ENCODE data around the gene PSEN2. TPM values are rescaled to one million over a fixed set of nuclear protein-coding genes. Genes with fewer than 3 reads are reported as not detected.
"Not testable (repeated sequence)": the region's sequence is repeated elsewhere in the genome, so short reads cannot be mapped to it uniquely, and the experiment has no call there.

Gene PSEN2
- total RNA-seq, 3 donors from 2014 or later, result 3.6 to 4.9 (median 4.9) TPM

DNA sequence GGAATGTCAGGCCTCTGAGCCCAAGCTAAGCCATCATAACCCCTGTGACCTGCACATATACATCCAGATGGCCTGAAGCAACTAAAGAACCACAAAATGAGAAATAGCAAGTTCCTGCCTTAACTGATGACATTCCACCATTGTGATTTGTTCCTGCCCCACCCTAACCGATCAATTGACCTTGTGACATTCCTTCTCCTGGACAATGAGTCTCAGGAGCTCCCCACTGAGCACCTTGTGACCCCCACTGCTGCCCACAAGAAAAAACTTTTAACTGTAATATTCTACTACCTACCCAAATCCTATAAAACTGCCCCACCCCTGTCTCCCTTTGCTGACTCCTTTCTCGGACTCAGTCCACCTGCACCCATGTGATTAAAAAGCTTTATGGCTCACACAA, 32.5 kb upstream of the PSEN2 start:
- H3K4me1 Mint-ChIP-seq (ENCODE audit: low read depth); H3K27me3 Mint-ChIP-seq (ENCODE audit: low read depth); H3K9me3 Mint-ChIP-seq; ATAC-seq; H3K36me3 Mint-ChIP-seq (ENCODE audit: insufficient read depth); H3K4me3 Mint-ChIP-seq; DNase-seq: not testable (repeated sequence)

- no peak overlapping the region for H3K4me3 Mint-ChIP-seq
- no peak for DNase-seq
- H3K36me3 Mint-ChIP-seq (ENCODE audit: insufficient read depth), result no peaks in the 10 kb centered on the region
- no peak for ATAC-seq
- H3K9me3 Mint-ChIP-seq, result no peaks in the 10 kb centered on the region
- H3K27me3 Mint-ChIP-seq (ENCODE audit: low read depth), result no peaks in the 10 kb centered on the region
- H3K4me1 Mint-ChIP-seq (ENCODE audit: low read depth), result no peaks in the 10 kb centered on the region
Measured at GRCh38 chr1:226838456-226838855, 32.0 kb upstream of the PSEN2 start.

GRCh38 chr1:226845624-226846023, 24.8 kb upstream of the PSEN2 start:
- Mint-ChIP-seq H3K4me3 (no peak overlapping the region), H3K36me3 (ENCODE audit: insufficient read depth) (no peaks in the 10 kb centered on the region), H3K4me1 (ENCODE audit: low read depth) (no peaks in the 10 kb centered on the region), H3K9me3 (no peaks in the 10 kb centered on the region), H3K27me3 (ENCODE audit: low read depth) (no peaks in the 10 kb centered on the region)
- no peak for DNase-seq
- no peak for ATAC-seq

- no peaks in the 10 kb centered on the region for H3K27me3 Mint-ChIP-seq (ENCODE audit: low read depth)
- no peak overlapping the region for H3K4me3 Mint-ChIP-seq
- H3K9me3 Mint-ChIP-seq, result no peaks in the 10 kb centered on the region
- no peaks in the 10 kb centered on the region for H3K4me1 Mint-ChIP-seq (ENCODE audit: low read depth)
- DNase-seq (no peak), ATAC-seq (no peak)
- H3K36me3 Mint-ChIP-seq (ENCODE audit: insufficient read depth), result no peaks in the 10 kb centered on the region
Measured at GRCh38 chr1:226846786-226847185, 23.6 kb upstream of the PSEN2 start.

DNA sequence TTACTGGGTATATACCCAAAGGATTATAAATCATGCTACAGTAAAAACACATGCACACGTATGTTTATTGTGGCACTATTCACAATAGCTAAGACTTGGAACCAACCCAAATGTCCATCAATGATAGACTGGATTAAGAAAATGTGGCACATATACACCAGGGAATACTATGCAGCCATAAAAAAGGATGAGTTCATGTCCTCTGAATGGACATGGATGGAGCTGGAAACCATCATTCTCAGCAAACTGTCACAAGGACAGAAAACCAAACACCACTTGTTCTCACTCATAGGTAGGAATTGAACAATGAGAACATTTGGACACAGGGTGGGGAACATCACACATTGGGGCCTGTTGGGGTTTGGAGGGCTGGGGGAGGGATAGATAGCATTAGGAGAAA, 15.9 kb upstream of the PSEN2 start:
- H3K36me3 Mint-ChIP-seq (ENCODE audit: insufficient read depth); ATAC-seq; DNase-seq; H3K27me3 Mint-ChIP-seq (ENCODE audit: low read depth); H3K4me3 Mint-ChIP-seq; H3K9me3 Mint-ChIP-seq; H3K4me1 Mint-ChIP-seq (ENCODE audit: low read depth): not testable (repeated sequence)

- peaks cover 6% of the 10 kb centered on the region for H3K27me3 Mint-ChIP-seq (ENCODE audit: low read depth)
Measured at GRCh38 chr1:226862890-226863289, 7.5 kb upstream of the PSEN2 start.

DNA sequence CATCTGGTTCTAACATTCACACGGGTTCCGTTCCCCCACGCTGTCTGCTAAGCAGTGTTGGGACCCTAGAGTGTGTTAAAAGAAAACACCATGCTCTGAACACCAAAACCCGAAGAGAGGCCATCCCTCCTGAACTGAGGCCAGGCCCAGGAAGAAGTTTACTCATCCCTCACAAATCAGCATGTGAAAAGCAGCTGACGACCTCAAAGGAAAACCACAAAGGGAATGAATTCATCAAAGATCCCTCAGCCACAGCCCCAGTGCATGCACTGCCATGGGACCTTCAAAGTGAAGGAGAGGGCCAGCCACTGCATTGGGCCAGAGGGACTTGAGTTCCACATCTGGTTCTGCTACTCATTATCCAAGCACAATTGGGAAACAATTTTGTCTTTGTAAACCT, 7.0 kb upstream of the PSEN2 start:
- H3K36me3 Mint-ChIP-seq (ENCODE audit: insufficient read depth), result no peaks in the 10 kb centered on the region
- H3K27me3 Mint-ChIP-seq (ENCODE audit: low read depth), result peaks cover 6% of the 10 kb centered on the region
- H3K4me1 Mint-ChIP-seq (ENCODE audit: low read depth), result peaks cover 6% of the 10 kb centered on the region
- H3K9me3 Mint-ChIP-seq, result no peaks in the 10 kb centered on the region
- DNase-seq, result no peak
- no peak overlapping the region for H3K4me3 Mint-ChIP-seq
- no peak for ATAC-seq

More at GRCh38 chr1:226862890-226863289, 7.5 kb upstream of the PSEN2 start:
- ATAC-seq (no peak), DNase-seq (no peak)
- no peak overlapping the region for H3K4me3 Mint-ChIP-seq
- H3K4me1 Mint-ChIP-seq (ENCODE audit: low read depth), result peaks cover 6% of the 10 kb centered on the region
- no peaks in the 10 kb centered on the region for H3K36me3 Mint-ChIP-seq (ENCODE audit: insufficient read depth)
- H3K9me3 Mint-ChIP-seq, result no peaks in the 10 kb centered on the region

DNA sequence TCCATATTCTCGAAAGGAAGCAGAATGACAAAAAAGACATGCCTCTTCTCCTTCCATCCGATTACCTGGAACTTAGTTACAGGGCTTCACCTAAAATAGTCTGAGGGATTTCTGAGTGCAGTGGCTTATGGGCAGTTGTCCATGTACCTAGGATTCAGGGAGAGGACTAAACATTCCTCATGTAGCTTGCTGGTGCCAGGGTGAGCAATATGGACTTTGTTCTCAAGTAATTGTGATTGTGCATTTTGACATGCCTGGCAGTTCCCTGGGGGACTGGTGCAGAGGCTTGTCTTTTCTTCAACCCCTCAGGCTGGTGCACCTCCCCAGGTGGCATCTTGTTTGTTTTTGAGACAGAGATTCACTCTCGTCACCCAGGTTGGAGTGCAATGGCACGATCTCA, 6.1 kb upstream of the PSEN2 start:
- Mint-ChIP-seq H3K4me3 (no peak overlapping the region), H3K9me3 (no peaks in the 10 kb centered on the region), H3K36me3 (ENCODE audit: insufficient read depth) (no peaks in the 10 kb centered on the region), H3K4me1 (ENCODE audit: low read depth) (peaks cover 6% of the 10 kb centered on the region), H3K27me3 (ENCODE audit: low read depth) (peaks cover 6% of the 10 kb centered on the region)
- DNase-seq (no peak), ATAC-seq (no peak)

GRCh38 chr1:226865590-226865989, 4.8 kb upstream of the PSEN2 start:
- Mint-ChIP-seq H3K4me3 (no peak overlapping the region), H3K9me3 (no peaks in the 10 kb centered on the region), H3K36me3 (ENCODE audit: insufficient read depth) (no peaks in the 10 kb centered on the region), H3K27me3 (ENCODE audit: low read depth) (peaks cover 11% of the 10 kb centered on the region), H3K4me1 (ENCODE audit: low read depth) (peaks cover 11% of the 10 kb centered on the region)
- DNase-seq (no peak), ATAC-seq (no peak)

GRCh38 chr1:226867461-226868054, 2.9 kb upstream of the PSEN2 start:
- Mint-ChIP-seq H3K4me1 (ENCODE audit: low read depth) (peaks cover 22% of the 10 kb centered on the region), H3K27me3 (ENCODE audit: low read depth) (peaks cover 18% of the 10 kb centered on the region), H3K4me3 (no peak overlapping the region), H3K9me3 (no peaks in the 10 kb centered on the region), H3K36me3 (ENCODE audit: insufficient read depth) (no peaks in the 10 kb centered on the region)
- ATAC-seq (no peak), DNase-seq (no peak)

DNA sequence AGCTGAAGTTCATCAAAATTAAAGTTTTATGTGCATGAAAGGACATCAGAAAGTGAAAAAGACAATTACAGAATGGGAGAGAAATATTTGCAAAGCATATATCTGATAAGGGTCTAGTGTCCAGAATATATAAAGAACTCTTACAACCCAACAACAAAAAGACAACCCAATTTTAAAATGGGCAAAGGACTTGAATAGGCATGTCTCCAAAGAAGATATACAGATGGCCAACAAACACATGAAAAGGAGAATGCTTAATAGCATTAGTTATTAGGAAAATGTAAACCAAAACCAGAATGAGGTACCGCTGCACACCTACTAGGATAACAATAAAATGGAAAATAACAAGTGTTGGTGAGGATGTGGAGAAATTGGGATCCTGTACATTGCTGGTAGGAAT, 1.7 kb upstream of the PSEN2 start:
- Mint-ChIP-seq H3K27me3 (ENCODE audit: low read depth) (peaks cover 16% of the 10 kb centered on the region), H3K36me3 (ENCODE audit: insufficient read depth) (no peaks in the 10 kb centered on the region), H3K4me3 (no peak overlapping the region), H3K4me1 (ENCODE audit: low read depth) (peaks cover 17% of the 10 kb centered on the region), H3K9me3 (no peaks in the 10 kb centered on the region)
- DNase-seq (no peak), ATAC-seq (no peak)

DNA sequence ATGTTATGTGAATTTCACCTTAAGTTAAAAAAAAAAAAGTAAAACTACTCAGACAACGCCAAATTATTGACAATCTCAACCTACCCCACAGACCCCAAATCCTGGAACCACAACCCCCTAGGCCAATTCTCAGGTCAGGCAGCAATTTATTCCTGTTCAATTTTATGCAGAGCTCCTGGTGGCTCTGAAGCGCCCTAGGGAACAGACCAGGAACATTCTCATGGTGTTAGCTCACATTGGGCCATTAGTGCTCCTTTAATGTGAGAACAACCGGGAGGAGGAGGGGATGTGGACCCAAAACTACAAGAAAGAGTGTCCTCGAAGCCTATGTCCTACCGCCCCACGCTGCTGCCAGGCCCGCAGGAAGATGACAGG, 403 bp upstream of the PSEN2 start:
- DNase-seq (no peak), ATAC-seq (no peak)
- Mint-ChIP-seq H3K4me3 (peak overlapping the region; percentile 80), H3K36me3 (ENCODE audit: insufficient read depth) (no peaks in the 10 kb centered on the region), H3K9me3 (no peaks in the 10 kb centered on the region), H3K27me3 (ENCODE audit: low read depth) (peaks cover 16% of the 10 kb centered on the region), H3K4me1 (ENCODE audit: low read depth) (peaks cover 15% of the 10 kb centered on the region)

DNA sequence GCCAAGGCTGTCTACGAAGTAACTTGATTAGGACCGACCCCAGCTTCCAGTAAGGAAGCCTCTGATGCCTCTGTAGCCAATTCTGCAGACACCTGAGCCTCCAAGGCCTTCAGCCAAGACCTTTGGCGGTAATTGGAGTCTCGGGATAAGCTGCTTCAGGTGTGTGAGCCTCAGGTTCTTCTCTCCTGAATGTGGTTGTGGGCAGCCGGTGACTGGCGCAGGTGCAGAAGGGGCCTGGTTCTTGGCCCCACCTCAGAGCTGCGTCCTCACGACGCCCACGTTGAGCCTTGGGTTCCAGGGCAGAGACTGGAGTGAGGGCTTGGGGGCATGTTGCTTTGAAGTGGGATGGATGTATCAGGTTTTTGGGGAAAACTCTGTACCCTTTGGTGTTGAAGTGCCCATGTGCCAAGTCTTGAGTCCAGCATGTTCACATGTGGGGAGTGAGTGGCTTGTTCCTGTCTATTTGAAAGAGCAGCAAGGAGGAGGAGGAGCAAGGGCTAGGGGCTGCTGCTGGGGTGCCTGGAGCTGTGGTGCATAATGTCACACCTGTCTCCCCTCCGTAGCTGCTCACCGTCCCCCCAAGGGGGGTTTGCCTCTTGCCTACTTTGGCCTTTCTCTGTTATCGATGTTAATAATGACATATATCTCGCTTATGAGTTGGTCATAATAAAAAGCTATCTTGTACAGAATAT, 1.4 kb downstream of the PSEN2 start:
- peaks cover 12% of the 10 kb centered on the region for H3K27me3 Mint-ChIP-seq (ENCODE audit: low read depth)
- H3K4me3 Mint-ChIP-seq, result peak overlapping the region; percentile 76
- DNase-seq (no peak), ATAC-seq (no peak)
- H3K4me1 Mint-ChIP-seq (ENCODE audit: low read depth), result peaks cover 15% of the 10 kb centered on the region
- no peaks in the 10 kb centered on the region for H3K9me3 Mint-ChIP-seq
- no peaks in the 10 kb centered on the region for H3K36me3 Mint-ChIP-seq (ENCODE audit: insufficient read depth)

- H3K36me3 Mint-ChIP-seq (ENCODE audit: insufficient read depth), result peaks cover 2% of the 10 kb centered on the region
- H3K27me3 Mint-ChIP-seq (ENCODE audit: low read depth), result peaks cover 12% of the 10 kb centered on the region
- peak overlapping the region; percentile 51 for H3K4me3 Mint-ChIP-seq
- DNase-seq, result no peak
- no peak for ATAC-seq
- no peaks in the 10 kb centered on the region for H3K9me3 Mint-ChIP-seq
- H3K4me1 Mint-ChIP-seq (ENCODE audit: low read depth), result peaks cover 15% of the 10 kb centered on the region
Measured at GRCh38 chr1:226872437-226872836, 2.0 kb downstream of the PSEN2 start.

GRCh38 chr1:226873771-226874578, 3.6 kb downstream of the PSEN2 start:
- ATAC-seq (no peak), DNase-seq (no peak)
- peaks cover 12% of the 10 kb centered on the region for H3K27me3 Mint-ChIP-seq (ENCODE audit: low read depth)
- H3K36me3 Mint-ChIP-seq (ENCODE audit: insufficient read depth), result peaks cover 2% of the 10 kb centered on the region
- H3K4me1 Mint-ChIP-seq (ENCODE audit: low read depth), result peaks cover 15% of the 10 kb centered on the region
- no peaks in the 10 kb centered on the region for H3K9me3 Mint-ChIP-seq
- no peak overlapping the region for H3K4me3 Mint-ChIP-seq

Data from activated T-cell treated with anti-CD3 and anti-CD28 coated beads, Interleukin-2, amount 50 U/mL, for 4 hours (primary cell).